ENCODE measurements around the gene SAMD1. TPM values are rescaled to one million over a fixed set of nuclear protein-coding genes. Genes with fewer than 3 reads are reported as not detected.

SAMD1 gene
- total RNA-seq, 4 donors from 2014 or later, result 23.2 to 61.1 (median 33.2) TPM

- 84 to 87% methylated on average over 21 of the region's 21 CpGs for WGBS, 2 donors
- no peak overlapping the region for H3K4me3 ChIP-seq (ENCODE audit: low read depth, poor library complexity, severe bottlenecking)
- DNase-seq (ENCODE audit: low spot score in 2 of 2), result no peak
- intact Hi-C loops (cut with DNase I; ENCODE audit: low total_unique reads), result no loop called here
- TF ChIP-seq POLR2A (IDR thresholded peaks at IDR 0.05) (no peak), CTCF (IDR thresholded peaks at IDR 0.05) (no peak)
Observed at GRCh38 chr19:14097532-14098151, 7.1 kb upstream of the SAMD1 start.

- intact Hi-C loops (cut with DNase I; ENCODE audit: low total_unique reads), result no loop called here
- no peak overlapping the region for H3K4me3 ChIP-seq (ENCODE audit: low read depth, poor library complexity, severe bottlenecking)
- DNase-seq (ENCODE audit: low spot score in 2 of 2), result no peak
- TF ChIP-seq POLR2A (IDR thresholded peaks at IDR 0.05), result no peak
- TF ChIP-seq CTCF (IDR thresholded peaks at IDR 0.05), result no peak
- WGBS, 2 donors, result 89 to 92% methylated on average over 11 of the region's 11 CpGs
Observed at GRCh38 chr19:14096272-14096992, 5.9 kb upstream of the SAMD1 start.

- intact Hi-C loops (cut with DNase I; ENCODE audit: low total_unique reads), result no loop called here
- DNase-seq (ENCODE audit: low spot score in 2 of 2), result no peak
- WGBS, 2 donors, result 82 to 90% methylated on average over 7 of the region's 7 CpGs
- H3K4me3 ChIP-seq (ENCODE audit: low read depth, poor library complexity, severe bottlenecking), result no peak overlapping the region
- no peak for TF ChIP-seq POLR2A (IDR thresholded peaks at IDR 0.05)
- no peak for TF ChIP-seq CTCF (IDR thresholded peaks at IDR 0.05)
Observed at GRCh38 chr19:14094854-14095253, 4.3 kb upstream of the SAMD1 start.

- no peak for DNase-seq (ENCODE audit: low spot score in 2 of 2)
- no peak overlapping the region for H3K4me3 ChIP-seq (ENCODE audit: low read depth, poor library complexity, severe bottlenecking)
- WGBS, 2 donors, result 95 to 96% methylated on average over 9 of the region's 9 CpGs
- intact Hi-C loops (cut with DNase I; ENCODE audit: low total_unique reads), result no loop called here
- TF ChIP-seq POLR2A (IDR thresholded peaks at IDR 0.05), result no peak
- no peak for TF ChIP-seq CTCF (IDR thresholded peaks at IDR 0.05)
Observed at GRCh38 chr19:14093117-14093823, 2.7 kb upstream of the SAMD1 start.

GRCh38 chr19:14091813-14092462, 1.4 kb upstream of the SAMD1 start:
- intact Hi-C loops (cut with DNase I; ENCODE audit: low total_unique reads), result no loop called here
- no peak for DNase-seq (ENCODE audit: low spot score in 2 of 2)
- no peak overlapping the region for H3K4me3 ChIP-seq (ENCODE audit: low read depth, poor library complexity, severe bottlenecking)
- TF ChIP-seq POLR2A (IDR thresholded peaks at IDR 0.05), result no peak
- TF ChIP-seq CTCF (IDR thresholded peaks at IDR 0.05), result no peak
- 13 to 15% methylated on average over 15 of the region's 15 CpGs for WGBS, 2 donors

All from lower leg skin (tissue), 4 donors.